Activated CD4-positive, alpha-beta T cell treated with anti-CD3 and anti-CD28 coated beads for 24 hours (primary cell): ENCODE data around the gene LALBA.
"Not testable (repeated sequence)": the region's sequence is repeated elsewhere in the genome, so short reads cannot be mapped to it uniquely, and the experiment has no call there.

Source experiments
- DNase-seq, 2 donors: peaks; one replicate each; pipeline ENCODE4 v3.0.0-alpha.2; 2020; ENCODE audit warnings: low read depth in 2 of 2

LALBA gene

DNA sequence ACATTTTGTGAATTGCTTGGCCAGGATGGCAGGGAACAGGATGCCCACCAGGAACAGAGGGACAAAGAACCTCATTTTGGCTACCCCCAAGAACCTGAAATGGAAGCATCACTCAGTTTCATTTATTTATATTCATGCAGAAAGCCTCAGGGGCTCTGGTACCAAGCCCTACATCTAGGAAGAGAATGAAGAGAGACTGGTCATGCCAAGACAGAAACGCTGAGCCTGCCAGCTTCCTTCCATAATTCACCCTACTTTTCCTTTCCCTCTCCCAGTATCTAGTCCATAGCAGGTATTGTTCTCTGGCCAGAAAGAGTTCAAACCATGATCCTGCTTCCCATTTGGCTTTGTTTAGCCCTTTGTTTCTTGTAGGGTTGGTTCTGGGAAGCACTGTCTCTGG, at the start of gene LALBA:
LALBA (minus strand) TSS at position 101 of the 400 bp plus-strand sequence; CDS start at position 75, 26 bp downstream.
- DNase-seq: no peak

DNA sequence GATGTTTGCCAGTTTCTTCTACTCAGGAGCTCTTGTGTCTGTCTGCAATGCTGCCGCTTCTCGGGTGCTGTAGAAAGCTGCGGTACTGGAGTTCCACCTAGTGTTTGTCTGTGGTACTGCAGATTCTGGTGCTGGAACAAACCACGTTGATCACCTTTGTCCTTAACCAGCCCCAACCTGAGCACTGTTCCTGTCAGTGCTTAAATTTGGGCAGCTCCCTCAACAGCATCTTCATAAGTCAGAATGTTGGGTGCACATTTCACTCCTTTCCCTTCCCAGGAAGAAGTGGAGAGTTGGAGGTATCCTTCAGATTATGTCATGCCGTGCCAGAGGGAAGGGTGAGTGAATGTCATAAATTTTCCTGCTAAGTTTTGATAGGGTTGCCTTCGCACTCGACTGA, 48.7 kb upstream of the LALBA start:
- DNase-seq: peak; percentile 50 to 67

DNA sequence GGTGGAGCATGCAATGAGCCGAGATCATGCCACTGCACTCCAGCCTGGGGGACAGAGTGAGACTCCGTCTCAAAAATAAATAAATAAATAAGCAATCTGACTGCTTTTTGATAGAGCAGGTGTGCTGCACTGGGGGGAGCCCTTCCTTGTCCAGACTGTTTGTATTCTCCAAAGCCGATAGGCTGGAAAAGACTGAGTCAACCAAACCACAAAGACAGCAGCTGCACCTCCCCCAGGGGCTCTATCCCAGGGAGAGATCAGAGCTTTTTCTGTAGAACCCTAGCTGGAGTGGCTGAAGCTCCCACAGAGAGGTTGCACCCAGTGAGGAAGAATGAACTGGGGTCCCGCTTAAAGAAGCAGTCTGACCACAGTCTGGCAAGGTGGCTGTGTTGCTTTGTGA, 45.8 kb upstream of the LALBA start:
- DNase-seq: no peak

DNA sequence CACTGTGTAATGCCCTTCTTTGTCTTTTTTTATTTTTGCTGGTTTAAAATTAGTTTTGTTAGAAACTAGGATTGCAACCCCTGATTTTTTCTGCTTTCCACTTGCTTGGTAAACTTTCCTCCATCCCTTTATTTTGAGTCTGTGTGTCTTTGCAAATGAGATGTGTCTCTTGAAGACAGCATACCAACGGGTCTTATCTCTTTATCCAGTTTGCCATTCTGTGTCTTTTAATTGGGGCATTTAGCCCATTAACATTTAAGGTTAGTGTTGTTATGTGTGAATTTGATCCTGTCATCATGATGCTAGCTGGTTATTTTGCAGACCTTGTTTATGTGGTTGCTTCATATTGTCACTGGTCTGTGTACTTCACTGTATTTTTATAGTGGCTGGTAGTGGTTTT, 43.5 kb upstream of the LALBA start:
- no peak for DNase-seq

DNA sequence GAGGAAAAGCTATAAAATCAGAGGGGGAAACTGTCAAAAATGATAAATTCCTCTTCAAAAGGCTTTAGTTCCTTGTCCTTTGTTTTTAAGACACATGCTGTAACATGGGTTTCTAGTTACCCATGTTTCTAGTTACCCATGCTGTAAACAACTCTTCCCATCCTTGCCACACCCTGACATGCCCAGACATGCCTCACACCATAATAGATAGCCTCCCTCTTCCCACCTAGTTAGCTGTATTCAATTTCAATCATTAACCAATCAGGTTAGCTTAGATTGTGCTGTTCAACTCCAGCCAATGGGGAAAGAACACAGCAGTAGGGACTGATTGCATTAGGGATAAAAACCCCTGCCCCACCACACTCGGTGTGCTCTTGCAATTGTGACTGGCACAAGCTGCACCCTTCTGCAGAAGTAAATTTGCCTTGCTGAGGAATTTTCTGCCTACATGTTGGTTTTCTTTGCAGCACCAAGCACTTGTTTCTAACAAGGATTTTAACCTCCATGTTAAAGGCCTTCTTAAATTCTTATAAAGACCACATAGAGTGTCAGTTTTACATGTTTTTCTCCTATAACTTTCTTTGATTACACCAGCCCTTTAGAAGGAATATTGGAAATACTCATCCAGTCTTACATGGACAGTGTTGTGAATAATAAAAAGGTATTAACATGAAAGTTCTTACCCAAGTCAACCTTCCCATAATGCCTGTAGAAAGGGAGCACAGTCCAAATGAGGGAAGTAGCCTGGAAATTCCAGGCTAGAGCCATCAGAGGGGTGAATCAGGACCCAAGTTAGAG, 32.5 kb upstream of the LALBA start:
- DNase-seq: no peak

DNA sequence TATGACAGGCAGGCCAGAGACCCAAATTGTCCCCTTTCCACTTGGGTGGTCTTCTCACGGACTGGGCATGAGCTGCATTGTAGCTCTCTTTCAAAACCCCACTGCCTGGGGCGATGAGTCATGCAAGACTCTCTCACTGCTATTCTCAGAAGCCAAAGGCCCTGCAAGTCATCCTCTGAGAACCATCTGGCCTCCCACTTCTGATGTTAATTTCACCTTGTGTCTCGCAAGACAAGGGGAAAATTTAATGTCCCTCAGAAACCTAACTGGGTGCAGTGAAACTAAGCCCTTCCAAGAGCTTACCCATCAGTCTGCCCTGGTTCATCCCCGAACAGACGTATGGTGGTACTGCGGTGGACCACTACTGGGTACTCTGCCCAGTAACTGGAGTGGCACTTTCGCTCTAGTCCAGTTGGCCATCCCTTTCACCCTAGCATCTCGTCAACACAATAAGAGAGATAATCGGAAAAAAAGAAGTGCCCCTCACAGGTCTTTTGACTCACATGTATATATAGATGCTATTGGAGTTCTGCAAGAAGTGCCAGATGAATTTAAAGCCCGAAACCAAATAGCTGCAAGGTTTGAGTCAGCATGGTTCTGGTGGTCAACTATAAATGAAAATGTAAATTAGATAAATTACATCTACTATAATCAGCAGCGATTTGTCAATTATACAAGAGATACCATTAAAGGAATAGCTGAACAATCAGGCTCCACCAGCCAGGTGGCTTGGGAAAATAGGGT, 31.3 kb upstream of the LALBA start:
- no peak for DNase-seq

DNA sequence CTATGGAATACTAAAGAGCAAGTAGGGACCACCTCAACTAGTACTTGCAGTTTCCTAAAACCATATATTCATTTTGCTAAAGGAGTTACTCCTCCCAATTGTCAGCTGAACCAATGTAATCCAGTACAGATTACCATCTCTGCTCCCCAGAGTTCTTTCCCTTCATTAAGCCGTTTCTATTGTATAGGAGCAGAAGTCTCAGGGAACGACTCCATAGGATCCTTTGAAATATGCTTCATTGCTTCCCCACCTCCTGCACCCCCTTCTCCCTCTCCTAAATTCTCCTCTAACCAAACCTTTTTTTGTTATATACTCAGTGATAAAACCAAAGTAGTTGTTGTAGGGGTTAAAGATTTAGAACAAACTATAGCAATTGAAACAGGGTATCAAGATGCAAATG, 30.7 kb upstream of the LALBA start:
- DNase-seq: no peak

DNA sequence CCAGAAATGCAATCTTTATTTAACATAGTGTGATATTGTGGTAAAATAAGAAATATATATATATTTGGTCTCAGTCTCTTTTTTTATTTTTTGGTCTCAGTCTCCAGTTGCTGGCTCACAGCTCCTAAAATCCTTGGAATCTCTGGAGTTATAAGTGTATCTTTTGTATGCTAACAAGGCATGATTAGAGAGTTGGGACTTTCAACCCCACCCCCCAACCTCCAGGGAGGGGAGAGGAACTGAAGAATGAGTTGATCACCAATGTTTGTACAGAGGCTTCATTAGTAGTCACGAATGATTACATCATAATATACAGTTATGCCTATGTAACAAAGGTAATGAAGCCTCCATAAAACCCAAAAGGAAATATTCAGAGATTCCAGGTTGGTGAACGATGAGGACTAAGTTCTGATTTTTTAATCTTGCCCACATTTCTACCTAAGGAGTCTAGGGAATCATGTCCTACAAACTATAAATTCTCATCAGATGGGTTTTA, 22.8 kb upstream of the LALBA start:
- no peak for DNase-seq

DNA sequence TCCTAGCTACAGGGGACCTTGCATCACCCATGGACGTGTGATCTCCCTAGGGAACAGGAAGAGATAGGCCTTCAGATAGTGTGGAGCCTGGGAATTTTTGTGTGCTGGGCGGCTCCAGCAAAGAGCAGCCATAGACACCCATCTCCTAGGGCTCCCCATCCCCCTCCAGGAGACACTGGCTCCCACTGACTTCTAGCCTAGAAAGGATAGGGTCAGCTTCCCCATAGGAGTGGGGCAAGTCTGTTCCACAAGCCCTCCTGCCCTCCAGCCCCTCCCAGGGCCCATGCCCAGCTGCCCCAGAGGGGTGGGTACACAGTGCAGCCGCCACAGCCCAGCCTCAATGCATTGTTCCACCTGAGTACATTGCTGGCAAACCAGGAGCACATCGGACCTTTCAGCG, 16.5 kb upstream of the LALBA start:
- no peak for DNase-seq

DNA sequence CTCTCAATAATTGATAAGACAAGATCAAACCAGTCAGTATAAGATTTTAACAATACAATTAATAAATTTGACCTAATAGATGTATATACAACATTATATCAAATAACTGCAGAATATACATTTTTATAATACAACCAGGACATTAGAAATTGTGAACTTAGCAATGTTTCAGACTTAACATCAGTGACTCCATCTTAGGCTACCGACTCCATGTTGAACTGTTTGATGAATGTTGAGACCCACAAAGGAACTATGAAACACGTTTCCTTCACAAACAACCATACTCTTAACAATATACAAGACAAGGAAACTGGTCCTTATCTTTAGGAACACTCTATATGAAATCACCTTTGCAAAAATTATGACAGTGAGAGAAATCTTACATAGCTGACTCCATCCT, 13.9 kb upstream of the LALBA start:
- no peak for DNase-seq

DNA sequence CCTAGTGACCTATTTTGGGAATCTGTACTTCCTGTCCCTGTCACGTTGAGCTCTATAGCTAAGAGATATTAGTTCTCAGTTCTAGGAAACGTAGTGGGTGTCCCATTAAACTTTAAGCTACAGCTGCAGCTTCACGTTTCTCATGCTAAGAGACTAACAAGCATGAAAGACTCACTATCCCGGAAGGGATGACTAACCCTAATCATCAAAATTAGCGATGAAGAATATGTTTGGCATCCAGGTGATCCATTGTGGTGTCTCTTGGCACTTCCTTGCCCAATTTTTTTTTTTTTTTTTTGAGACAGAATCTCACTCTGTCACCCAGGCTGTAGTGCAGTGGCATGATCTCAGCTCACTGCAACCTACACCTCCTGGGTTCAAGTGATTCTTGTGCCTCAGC, 11.0 kb upstream of the LALBA start:
- DNase-seq: no peak

DNA sequence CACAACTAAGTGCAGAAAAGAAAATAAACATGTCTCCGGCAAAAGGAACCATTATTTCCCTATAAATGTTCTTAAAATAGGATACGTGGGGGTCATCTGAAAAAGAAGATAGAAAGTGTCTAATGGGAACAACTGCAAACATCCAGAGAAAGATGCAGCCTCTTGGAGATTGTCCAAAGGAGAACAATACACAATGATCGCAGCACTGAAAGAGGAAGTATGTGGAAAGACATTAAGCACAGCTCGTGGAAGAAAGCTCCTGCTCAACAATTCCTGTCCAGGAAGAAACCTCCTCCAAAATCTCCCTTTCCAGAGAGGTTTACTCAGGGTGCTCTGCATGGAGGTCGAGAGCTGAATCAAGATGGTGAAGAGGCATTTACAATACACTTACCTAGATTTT, 2.5 kb upstream of the LALBA start:
- DNase-seq: no peak

DNA sequence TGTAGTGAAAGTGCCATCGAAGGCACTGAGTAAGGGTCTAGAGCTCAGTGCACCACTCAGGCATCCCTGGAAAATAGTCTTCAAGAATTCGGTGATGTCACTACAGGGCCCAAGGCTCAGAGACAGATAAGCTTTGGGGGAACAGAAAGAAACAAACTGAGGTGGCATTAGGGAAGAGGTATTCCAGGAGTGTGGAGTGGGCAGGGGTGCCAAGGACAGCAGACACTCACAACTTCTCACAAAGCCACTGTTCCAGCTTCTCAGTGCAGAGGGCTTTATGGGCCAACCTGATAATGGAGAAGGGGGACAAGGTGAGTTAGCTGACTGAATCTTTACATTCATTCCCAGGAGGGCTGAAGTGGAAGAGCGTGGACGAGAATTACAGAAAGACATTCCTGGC, 2.1 kb downstream of the LALBA start:
- DNase-seq: no peak

DNA sequence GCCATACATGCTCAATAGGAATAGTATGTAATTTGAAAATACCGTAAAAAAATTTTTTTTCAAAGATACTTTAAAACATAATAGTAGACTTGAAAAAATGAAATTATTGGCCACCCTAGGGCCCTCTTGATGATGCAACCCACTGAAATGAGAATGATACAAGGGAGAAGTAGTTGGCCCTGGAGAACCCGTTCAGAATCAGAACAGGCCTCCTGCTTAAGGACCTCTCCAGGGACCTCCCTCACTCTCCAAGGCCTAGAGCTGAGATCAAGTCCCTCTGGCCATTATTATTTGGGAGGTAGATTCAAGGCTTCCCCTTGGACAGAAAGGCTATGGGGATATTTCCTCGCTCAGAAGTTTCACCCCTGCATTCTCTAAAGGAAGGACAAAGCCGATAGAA, 11.9 kb downstream of the LALBA start:
- no peak for DNase-seq

DNA sequence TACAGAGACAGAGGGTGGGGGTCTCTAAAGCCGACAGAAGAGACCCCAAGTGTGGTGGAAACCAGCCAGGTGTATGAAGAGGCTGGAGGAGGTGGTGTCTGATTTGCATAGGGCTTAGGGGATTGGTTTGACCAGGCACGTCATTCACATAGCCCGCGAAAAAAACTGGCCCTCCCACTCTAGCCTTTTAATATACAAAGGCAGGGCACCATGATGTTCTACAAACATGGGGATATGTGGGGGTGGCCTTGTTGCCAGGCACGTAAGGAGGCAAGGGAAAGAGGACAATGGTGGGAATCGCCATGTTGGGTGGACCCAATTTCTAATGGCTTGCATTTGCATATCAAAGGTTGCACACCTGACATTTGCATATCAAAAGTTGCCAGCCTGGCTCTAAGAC, 13.2 kb downstream of the LALBA start:
- no peak for DNase-seq

DNA sequence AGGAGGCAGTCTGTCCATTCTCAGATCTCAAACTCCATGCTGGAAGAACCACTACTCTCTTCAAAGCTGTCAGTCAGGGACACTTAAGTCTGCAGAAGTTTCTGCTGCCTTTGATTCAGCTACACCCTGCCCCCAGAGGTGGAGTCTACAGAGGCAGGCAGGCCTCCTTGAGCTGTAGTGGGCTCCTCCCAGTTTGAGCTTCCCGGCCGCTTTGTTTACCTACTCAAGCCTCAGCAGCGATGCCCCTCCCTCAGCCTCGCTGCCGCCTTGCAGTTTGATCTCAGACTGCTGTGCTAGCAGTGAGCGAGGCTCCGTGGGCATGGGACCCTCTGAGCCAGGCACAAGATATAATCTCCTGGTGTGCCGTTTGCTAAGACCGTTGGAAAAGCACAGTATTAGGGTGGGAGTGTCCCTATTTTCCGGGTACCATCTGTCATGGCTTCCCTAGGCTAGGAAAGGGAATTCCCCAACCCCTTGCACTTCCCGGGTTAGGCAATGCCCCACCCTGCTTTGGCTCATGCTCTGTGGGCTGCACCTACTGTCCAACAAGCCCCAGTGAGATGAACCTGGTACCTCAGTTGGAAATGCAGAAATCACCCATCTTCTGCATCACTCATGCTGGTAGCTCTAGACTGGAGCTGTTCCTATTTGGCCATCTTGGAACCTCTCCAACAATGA, 16.0 kb downstream of the LALBA start:
- not testable (repeated sequence) for DNase-seq

DNA sequence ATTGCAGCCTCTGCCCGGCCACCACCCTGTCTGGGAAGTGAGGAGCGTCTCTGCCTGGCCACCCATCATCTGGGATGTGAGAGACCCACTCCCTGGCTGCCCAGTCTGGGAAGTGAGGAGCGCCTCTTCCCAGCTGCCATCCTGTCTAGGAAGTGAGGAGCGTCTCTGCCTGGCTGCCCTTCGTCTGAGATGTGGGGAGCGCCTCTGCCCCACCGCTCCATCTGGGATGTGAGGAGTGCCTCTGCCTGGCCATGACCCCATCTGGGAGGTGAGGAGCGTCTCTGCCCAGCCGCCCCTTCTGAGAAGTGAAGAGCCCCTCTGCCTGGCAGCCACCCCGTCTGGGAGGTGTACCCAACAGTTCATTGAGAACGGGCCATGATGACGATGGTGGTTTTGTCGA, 18.2 kb downstream of the LALBA start:
- not testable (repeated sequence) for DNase-seq

DNA sequence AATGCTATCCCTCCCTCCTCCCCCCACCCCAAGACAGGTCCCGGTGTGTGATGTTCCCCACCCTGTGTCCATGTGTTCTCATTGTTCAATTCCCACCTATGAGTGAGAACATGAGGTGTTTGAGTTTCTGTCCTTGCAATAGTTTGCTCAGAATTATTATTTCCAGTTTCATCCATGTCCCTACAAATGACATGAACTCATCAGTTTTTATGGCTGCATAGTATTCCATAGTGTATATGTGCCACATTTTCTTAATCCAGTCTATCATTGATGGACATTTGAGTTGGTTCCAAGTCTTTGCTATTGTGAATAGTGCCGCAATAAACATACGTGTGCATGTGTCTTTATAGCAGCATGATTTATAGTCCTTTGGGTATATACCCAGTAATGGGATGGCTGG, 22.8 kb downstream of the LALBA start:
- not testable (repeated sequence) for DNase-seq

DNA sequence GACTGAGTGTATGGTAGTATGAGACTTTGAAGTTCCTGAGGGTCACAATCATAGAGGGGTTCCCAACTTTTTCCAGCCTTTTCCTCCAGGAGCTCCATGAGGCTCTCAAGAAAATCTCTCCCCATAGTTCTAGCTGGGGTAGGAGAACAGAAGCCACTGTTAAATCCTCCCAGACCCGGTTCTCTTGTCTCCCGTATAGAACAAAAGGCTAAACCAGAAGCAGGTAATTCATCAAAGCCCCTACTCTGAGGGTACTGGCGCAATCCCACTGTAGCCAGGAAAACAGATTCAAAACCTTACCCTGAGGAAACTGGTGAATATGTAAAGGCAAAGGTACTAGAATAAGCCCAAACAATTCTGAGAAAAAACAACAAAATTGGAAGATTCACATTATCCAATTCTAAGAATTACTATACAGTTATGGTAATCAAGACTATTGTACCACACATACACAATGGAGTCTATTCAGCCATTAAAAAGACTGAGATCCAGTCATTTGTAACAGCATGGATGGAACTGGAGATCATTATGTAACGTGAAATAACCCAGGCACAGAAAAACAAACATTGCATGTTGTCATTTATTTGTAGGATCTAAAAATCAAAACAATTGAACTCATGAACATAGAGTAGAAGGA, 23.9 kb downstream of the LALBA start:
- no peak for DNase-seq

DNA sequence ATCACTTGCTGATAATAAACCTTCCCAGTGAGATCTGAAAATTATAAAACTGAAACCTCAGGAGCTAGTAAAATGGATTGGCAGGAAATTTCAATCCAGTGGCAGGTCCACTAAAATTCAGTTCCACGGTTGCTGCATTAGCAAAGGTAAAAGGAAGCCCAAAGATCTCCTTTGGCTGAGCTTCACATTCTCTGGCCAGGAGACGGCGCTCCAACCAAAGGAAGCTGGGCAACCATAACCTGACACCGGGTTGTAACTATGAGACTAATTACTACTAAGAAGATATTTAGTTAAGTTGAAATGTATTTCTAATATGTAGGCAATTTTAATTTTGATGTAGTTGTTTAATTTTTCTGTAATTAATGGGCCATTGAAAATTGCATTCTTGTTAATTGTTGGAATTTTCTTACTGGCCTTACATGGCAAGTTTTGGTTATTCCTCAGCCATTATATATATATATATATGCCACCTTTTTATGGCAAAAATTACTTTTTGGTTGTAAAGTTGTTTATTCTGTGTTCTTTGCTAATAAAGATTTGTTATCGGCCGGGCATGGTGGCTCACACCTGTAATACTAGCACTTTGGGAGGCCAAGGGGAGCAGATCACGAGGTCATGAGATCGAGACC, 27.4 kb downstream of the LALBA start:
- peak; percentile 23 to 34 for DNase-seq

DNA sequence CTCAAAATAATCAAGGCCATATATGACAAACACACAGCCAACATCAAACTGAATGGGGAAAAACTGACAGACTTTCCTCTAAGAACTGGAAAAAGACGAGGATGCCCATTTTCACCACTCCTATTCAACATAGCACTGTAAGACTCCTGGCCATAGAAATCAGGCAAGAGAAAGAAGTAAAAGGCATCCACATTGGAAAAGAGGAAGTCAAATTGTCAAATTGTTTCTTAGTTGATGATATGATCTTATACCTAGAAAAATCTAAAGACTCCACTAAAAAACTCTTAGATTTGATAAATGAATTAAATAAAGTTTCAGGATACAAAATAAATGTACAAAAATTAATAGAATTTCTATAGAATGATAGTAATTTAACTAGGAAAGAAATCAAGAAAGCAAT, 33.2 kb downstream of the LALBA start:
- no peak for DNase-seq

DNA sequence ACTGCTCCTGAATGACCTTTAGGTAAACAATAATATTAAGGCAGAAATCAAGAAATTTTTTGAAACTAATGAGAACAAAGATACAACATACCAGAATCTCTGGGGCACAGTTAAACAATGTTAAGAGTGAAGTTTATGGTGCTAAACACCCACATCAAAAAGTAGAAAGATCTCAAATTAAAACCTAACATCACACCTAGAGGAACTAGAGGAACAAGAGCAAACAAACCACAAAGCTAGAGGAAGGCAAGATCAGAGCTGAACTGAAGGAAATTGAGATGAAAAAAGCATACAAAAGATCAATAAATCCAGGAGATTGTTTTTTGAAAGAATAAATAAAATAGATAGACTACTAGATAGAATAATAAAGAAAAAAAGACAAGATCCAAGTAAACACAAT, 37.2 kb downstream of the LALBA start:
- no peak for DNase-seq
